Right cardiac atrium (tissue), 5 donors: ENCODE measurements around the gene LRRC51. TPM values are rescaled to one million over a fixed set of nuclear protein-coding genes. Genes with fewer than 3 reads are reported as not detected.

Source experiments
- ATAC-seq, 2 donors: fragments of 200-7000 bp; cut with Tn5 transposase; one replicate each; pipeline versions ENCODE4 v1.8.0 to v1.9.1; 2020; ENCODE audit warnings: moderate library complexity in 2 of 2, mild to moderate bottlenecking in 1 of 2
- DNase-seq, 3 donors: peaks; one replicate each; pipeline ENCODE4 v3.0.0-alpha.2; 2020
- H3K27ac ChIP-seq: one replicate; pipeline ENCODE4 v1.5.1; 2013; ENCODE audit warnings: mild to moderate bottlenecking, low read length, control low read depth, moderate library complexity
- H3K27me3 ChIP-seq: one replicate; pipeline ENCODE4 v1.6.1; 2013; ENCODE audit not compliant: control insufficient read depth, insufficient read depth
- H3K4me1 ChIP-seq: one replicate; pipeline ENCODE4 v1.6.1; 2013; ENCODE audit warnings: low read length; ENCODE audit not compliant: control insufficient read depth, insufficient read depth
- H3K4me3 ChIP-seq: one replicate; pipeline ENCODE4 v1.5.1; 2013; ENCODE audit warnings: low read length, control low read depth
- H3K9me3 ChIP-seq: one replicate; pipeline ENCODE4 v1.6.1; 2013; ENCODE audit warnings: low read length; ENCODE audit not compliant: control insufficient read depth
- WGBS: extraction: QIAGEN DNeasy Blood & Tissue Kit; methylation state at CpG from one replicate; pipeline ENCODE4 v1.1.7; 2013; 5-methylcytosine and 5-hydroxymethylcytosine counted together
- intact Hi-C, 4 donors: fragments of 100-400 bp; cut with DNase I; formaldehyde crosslinking; loops; one replicate each; pipeline versions ENCODE4 v1.11.0 to v1.14.0; 2022 to 2023
- long read RNA-seq, 4 donors: library from polyadenylated mRNA; unstranded; transcript quantifications; one replicate each; pipeline ENCODE4 v2.0.0, GENCODE V29; 2020 to 2021
- polyA plus RNA-seq: library from polyadenylated mRNA; stranded (reverse); fragments of 200-250 nt; gene quantifications from one replicate; pipeline ENCODE4 v1.2.3, GENCODE V29; 2013
- total RNA-seq, 4 donors: library from RNA; stranded (reverse); fragmentation: NEBNext Ultra II Directional; extraction: Animal tissue kit (Norgen Biotek cat#: 25700); gene quantifications; one replicate each; pipeline ENCODE4 v1.2.1, GENCODE V29; 2021
- donor health status: healthy with polysubstance abuse.
- donor health status: DM: no; HTN: yes; CAD: no.
- donor health status: DM: no; HTN: no; CAD: no.
- donor health status: DM: no; HTN: yes; CAD: no; lungs with severe emphysema.
- donor health status: DM: yes; HTN: yes; CAD: no.

Gene LRRC51, protein sequence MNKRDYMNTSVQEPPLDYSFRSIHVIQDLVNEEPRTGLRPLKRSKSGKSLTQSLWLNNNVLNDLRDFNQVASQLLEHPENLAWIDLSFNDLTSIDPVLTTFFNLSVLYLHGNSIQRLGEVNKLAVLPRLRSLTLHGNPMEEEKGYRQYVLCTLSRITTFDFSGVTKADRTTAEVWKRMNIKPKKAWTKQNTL
- total RNA-seq = 1 to 10 TPM; 3.8 to 5.5 (median 4.9) TPM
- 3.8 TPM for polyA plus RNA-seq
- long read RNA-seq, donor 1, partial matches to known transcripts = 1 of 4 reads
- long read RNA-seq, donor 1, other reads (novel, unspliced or antisense) = 0 of 4 reads
- long read RNA-seq, donor 2, partial matches to known transcripts = 0 of 2 reads
- long read RNA-seq, donor 2, other reads (novel, unspliced or antisense) = 0 of 2 reads
- long read RNA-seq, donor 3, transcript LRTOMT-201 (6 exons, 2,642 nt) = major isoform, 9 of 13 reads
- long read RNA-seq, donor 3, partial matches to known transcripts = 1 of 13 reads
- long read RNA-seq, donor 3, other reads (novel, unspliced or antisense) = 0 of 13 reads
- long read RNA-seq, donor 4, partial matches to known transcripts = 0 of 4 reads
- long read RNA-seq, donor 4, other reads (novel, unspliced or antisense) = 0 of 4 reads

DNA sequence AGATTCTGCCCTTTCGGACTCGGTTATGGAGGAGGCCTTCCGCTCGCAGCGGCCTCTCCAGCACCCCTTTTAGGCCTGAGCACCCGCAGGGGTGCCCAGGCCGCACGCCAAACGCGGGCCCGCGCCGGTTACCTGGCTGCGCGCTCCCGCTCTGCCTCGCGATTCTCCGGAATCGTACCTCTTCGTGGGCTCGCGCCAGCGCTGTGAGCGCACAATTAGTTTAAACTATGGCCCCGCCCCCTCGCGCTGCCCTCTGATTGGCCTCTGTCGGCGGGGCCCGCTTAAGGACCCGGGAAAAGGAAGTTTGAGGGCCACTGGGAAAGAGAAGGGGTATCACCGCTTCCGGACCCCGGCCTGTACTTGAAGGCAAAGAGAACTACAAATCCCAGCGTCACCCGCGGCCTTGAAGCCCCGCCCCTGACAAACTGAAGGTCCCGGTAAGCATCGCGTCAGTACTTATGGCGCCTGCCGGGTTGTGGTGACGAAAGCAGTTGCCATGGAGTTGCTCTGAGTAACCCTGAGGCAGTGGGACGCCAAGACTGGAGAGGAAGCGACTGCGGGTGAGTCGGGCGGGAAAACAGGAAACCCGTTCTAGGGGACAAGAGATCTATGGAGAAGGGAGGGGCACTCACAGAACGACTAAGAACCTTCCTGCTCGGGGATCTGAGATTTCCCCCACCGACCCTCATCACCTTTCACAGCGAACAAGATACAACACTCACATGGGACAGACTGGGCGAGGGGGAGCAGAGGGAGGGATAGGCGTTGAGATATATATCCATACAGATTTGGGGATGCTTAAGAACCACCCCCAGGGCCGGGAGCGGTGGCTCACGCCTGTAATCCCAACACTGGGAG is at the start of gene LRRC51, which contains the start of gene NUMA1:
TSS of gene LRRC51 (plus strand) at position 525 of the 858 bp plus-strand sequence. CDS start 8,234 bp downstream, outside the sequence.
TSS of gene NUMA1 (minus strand) at position 217 of the 858 bp plus-strand sequence. CDS start 44,599 bp downstream, outside the sequence.
- Histone ChIP-seq H3K27ac (peak within 1 kb of the TSS; percentile 95), H3K27me3 (no peaks in the 10 kb centered on the region), H3K4me3 (peak within 1 kb of the TSS; percentile 72), H3K4me1 (no peaks in the 10 kb centered on the region), H3K9me3 (no peaks in the 10 kb centered on the region)
- under 1% methylated on average over 60 of the region's 60 CpGs for WGBS
- intact Hi-C loops = loop anchor here in 2 of 4 donors (5.0 kb wide), 2 partner anchors 38 to 53 kb away; no protein-coding TSS in a partner anchor
- ATAC-seq (peak; percentile 98), DNase-seq (peak; percentile 99 to 100 (median 99))

DNA sequence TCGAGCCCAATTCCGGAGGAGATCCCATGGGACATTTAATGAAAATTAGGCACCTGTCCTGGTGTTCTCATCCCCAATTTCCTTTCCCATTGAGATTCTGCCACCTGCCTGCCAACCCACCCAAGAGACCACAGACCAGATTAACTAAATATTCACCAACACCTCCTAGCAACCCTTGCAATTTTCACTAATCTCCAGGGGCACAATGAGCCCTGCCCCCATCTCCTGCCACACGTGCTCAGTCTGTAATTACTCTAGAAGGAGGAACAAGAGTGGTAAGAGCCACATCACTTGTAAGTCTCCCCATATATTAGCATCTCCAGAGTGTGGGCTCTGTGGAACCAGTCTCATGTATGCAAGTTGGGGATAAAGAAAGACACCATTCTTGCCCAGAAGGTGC is 44.0 kb upstream of the LRRC51 start:
- H3K27me3 ChIP-seq = no peaks in the 10 kb centered on the region
- peak overlapping the region; percentile 22 for H3K27ac ChIP-seq
- ATAC-seq = no peak
- H3K4me1 ChIP-seq = peaks cover 13% of the 10 kb centered on the region
- H3K9me3 ChIP-seq = no peaks in the 10 kb centered on the region
- no peak overlapping the region for H3K4me3 ChIP-seq
- 46% methylated on average over 3 of the region's 3 CpGs for WGBS
- DNase-seq = no peak
- intact Hi-C loops = no loop called here

DNA sequence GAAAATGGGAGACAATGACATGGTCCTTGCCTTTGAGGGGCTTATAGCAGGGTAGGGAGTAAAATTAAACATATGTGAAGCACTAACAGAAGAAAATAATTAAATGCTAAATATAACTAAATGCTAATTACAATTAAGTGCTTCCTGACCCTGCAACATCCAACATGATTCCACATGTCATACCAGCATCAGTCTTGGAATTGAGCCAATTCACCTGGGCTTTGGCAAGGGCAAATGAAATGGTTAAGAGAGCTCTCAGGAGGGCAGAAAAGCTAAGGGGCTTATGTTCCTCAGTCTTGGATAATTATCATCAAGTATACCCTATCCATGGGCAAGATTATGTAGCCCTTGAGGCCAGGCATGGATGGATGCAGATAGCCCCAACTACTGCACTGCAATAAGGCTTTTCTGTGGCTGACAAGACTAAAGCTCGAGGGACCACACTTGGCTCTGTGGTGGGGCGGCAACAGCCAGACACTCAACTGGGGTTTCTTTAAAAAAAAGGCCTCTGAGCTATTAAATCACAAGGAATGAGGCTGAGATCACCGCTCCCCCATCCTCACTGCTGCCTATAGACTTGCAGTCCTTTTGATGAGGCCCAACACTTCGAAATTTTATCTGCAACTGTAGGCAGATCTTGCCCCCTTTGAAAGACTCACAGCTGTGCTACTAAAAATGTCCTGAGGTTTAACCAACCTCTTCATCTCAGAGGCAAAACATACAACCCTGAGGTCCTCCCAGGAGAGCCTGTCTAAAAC is 42.9 kb upstream of the LRRC51 start:
- 38% methylated on average over 4 of the region's 4 CpGs for WGBS
- no peaks in the 10 kb centered on the region for H3K9me3 ChIP-seq
- DNase-seq = peak; percentile 61 to 85 (median 79)
- H3K27ac ChIP-seq = peak overlapping the region; percentile 91
- ATAC-seq = peak in 1 of 2 donors; percentile 7
- intact Hi-C loops = no loop called here
- H3K4me1 ChIP-seq = peaks cover 13% of the 10 kb centered on the region
- H3K4me3 ChIP-seq = peak overlapping the region; percentile 59
- H3K27me3 ChIP-seq = no peaks in the 10 kb centered on the region

DNA sequence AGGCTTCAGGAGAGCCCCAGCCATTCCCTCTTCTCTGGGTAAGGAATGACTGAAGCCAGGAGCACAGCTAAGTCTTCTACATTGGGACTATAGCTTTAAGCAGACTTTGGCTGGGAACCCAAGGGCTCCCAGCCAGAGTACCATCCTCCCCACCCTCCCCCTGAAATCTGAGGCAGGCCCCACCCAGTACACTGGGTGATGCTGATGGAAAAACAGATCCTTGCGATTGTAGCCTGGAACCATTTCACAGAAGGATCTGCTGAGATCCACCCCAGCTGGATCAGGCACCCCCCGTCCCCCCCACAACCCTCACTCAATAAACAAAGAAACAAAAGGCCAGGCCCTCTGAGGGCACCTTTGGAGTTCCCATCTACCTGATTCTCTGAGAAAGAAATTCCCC is 42.2 kb upstream of the LRRC51 start:
- intact Hi-C loops = no loop called here
- peak overlapping the region; percentile 59 for H3K4me3 ChIP-seq
- DNase-seq (peak; percentile 67 to 87 (median 83)), ATAC-seq (peak; percentile 69 to 78)
- no peaks in the 10 kb centered on the region for H3K27me3 ChIP-seq
- peak overlapping the region; percentile 91 for H3K27ac ChIP-seq
- 5% methylated on average over 2 of the region's 2 CpGs for WGBS
- H3K4me1 ChIP-seq = peaks cover 13% of the 10 kb centered on the region
- H3K9me3 ChIP-seq = no peaks in the 10 kb centered on the region

DNA sequence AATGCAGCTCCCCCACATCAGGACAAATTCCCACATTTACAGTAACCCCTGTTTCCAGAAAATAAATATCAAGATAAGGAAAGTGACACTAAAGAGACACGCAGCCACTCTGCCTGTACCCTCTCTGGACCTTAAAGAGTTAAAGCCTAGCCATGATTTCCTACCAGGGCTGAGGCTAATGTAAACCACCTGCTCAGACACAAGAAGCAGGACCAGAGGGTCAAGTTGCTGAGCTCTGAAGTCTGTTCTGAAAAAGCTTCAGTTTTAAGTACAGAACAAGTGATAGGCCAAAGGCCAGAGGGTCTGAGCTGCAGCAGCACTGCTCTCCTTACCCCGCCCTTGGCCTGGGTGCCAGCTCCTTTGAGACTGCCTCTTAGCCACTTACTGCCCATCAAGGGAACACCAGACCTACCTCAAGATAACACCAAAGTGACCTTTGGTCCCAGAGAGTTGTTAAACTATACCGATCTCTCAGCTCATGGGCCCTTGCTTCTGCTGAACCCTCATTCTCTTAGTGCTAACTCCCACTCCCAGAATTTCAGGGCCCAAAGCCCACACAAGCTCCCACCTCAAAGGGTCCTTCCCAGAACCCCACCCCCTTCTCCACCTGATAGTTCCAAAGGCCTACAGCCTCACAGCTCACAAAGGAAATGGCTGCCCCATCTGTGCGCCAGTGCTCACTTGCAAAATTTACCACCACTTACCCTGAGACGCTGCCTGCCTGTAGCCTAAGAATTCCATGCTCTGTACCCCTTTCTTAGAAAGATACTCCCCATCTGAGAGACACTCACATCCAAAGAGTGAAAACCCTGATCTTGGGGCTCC is 41.4 kb upstream of the LRRC51 start:
- 12% methylated on average over 5 of the region's 5 CpGs for WGBS
- H3K4me3 ChIP-seq = peak overlapping the region; percentile 59
- no peaks in the 10 kb centered on the region for H3K27me3 ChIP-seq
- peak overlapping the region; percentile 91 for H3K27ac ChIP-seq
- intact Hi-C loops = no loop called here
- no peak for ATAC-seq
- H3K4me1 ChIP-seq = peaks cover 13% of the 10 kb centered on the region
- no peaks in the 10 kb centered on the region for H3K9me3 ChIP-seq
- peak in 2 of 3 donors; percentile 70 to 76 for DNase-seq

DNA sequence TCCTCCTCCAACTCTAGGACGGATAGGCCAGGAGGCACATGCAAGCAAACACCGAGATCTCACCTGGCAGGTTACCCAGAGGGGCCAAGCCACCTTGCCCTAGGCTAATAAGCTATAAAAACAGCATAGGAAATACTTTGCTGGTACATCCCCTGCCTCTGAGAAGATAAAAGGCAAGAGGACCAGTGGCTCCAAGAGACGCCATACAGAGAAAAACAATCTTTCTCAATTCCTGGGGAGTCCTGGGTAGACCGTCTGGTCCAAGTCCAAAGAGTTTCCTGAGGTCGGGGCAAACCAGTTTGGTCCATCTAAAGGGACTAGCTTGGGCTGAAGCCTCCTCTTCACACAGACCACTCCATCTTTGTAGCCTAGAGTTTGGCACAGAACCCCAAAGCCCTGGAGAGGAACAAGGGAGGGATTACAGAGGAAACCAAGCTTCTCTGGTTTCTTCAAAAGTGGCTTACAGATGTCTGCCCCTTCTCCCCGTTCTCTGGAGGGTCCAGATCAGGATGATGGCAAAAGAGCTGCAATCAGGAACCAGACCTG is 40.7 kb upstream of the LRRC51 start:
- peak overlapping the region; percentile 59 for H3K4me3 ChIP-seq
- DNase-seq (no peak), ATAC-seq (no peak)
- 3% methylated on average over 6 of the region's 6 CpGs for WGBS
- no peaks in the 10 kb centered on the region for H3K27me3 ChIP-seq
- intact Hi-C loops = loop anchor here in 2 of 4 donors (5.0 kb wide), 2 partner anchors 37 to 42 kb away; partner anchors contain the start of genes LRRC51 (in 1 of the 2) and NUMA1 (in 1 of the 2)
- no peaks in the 10 kb centered on the region for H3K9me3 ChIP-seq
- peak overlapping the region; percentile 91 for H3K27ac ChIP-seq
- peaks cover 13% of the 10 kb centered on the region for H3K4me1 ChIP-seq

DNA sequence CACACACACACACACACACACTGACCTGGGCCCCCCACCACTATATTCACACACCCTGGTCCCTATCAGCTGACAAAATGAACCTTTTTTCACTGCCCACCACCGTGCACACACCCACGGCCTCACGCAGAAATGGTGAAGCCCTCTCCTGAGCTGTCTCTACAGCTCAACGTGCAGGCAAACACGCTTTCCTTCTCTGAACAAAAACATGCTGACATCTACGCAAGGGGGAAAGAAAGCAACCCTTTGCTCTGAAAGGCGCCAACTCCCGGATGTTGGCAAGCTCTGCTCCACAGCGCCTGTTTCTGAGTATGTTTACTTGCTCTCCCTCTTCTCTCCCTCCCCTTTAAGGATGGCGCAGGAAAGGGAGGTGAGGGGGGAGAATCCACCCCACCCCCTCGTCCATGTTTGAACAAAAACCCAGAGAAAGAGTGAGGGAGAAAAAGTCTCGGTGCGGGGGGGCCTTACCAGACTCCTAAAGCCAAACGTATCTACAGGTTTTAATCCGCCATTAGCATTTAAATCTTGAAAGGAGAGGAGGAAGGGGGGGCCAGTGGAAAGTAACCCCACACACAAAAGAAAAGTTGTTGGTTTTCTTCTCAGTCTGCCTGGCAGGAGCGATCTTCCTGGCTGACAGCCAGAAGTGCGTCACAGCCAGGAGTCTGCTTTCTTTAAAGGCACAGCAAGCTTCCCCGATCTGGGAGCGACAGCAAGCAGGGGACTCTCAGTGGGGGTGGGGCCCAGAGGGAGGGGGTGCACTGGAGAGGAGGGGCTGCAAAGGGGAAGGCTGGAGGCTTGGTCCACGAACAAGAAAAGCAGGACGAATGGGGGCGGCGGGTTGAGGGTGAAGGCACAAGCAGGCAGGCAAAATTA is 39.9 kb upstream of the LRRC51 start:
- Histone ChIP-seq H3K4me1 (peaks cover 13% of the 10 kb centered on the region), H3K9me3 (no peaks in the 10 kb centered on the region), H3K27ac (peak overlapping the region; percentile 91), H3K4me3 (peak overlapping the region; percentile 59), H3K27me3 (no peaks in the 10 kb centered on the region)
- ATAC-seq (peak; percentile 88 to 89), DNase-seq (peak; percentile 96 to 99 (median 99))
- under 1% methylated on average over 23 of the region's 23 CpGs for WGBS
- intact Hi-C loops = loop anchor here in 2 of 4 donors (5.0 kb wide), 2 partner anchors 37 to 42 kb away; partner anchors contain the start of genes LRRC51 (in 1 of the 2) and NUMA1 (in 1 of the 2)

DNA sequence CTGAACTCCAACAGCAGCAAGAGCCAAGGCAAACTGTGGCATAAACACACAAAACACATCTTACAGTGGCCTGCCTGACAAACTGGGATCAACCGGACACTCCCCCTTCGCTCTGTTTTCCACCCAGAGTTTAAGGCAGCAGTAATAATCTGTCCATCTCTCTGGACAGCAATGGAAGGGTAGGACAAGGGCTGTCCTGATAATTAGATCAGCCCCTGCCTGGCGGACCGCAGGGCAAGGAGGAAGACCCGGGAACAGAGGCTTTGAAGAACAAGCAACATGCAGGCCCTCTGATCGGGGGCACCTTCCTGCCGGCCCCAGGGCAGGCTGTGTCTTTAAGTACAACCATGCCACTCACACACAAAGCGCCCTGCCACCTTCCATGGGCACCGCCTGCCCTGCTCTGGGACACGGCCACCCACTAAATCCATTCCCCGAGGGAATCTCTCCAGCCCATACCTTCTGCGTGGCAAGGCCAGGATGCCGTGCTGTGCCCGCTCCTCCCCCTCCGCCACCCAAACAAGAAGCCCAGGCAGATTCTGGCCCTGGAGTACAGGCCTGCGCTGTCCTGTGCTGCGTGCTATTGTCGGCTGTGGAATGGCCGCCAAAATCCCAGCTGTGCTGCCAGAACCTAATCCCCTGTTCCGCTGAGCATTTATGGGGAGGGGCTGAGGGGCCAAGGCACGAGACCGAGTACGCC is 39.1 kb upstream of the LRRC51 start:
- H3K9me3 ChIP-seq = no peaks in the 10 kb centered on the region
- peak overlapping the region; percentile 59 for H3K4me3 ChIP-seq
- ATAC-seq (peak; percentile 67 to 74), DNase-seq (peak; percentile 75 to 92 (median 92))
- peak overlapping the region; percentile 91 for H3K27ac ChIP-seq
- no peaks in the 10 kb centered on the region for H3K27me3 ChIP-seq
- intact Hi-C loops = loop anchor here in 2 of 4 donors (5.0 kb wide), 2 partner anchors 36 to 41 kb away; partner anchors contain the start of genes LRRC51 (in 1 of the 2) and NUMA1 (in 1 of the 2)
- 1% methylated on average over 23 of the region's 23 CpGs for WGBS
- peaks cover 15% of the 10 kb centered on the region for H3K4me1 ChIP-seq
